Measurements from ENCODE around the gene ZNF879.

Gene ZNF879

DNA sequence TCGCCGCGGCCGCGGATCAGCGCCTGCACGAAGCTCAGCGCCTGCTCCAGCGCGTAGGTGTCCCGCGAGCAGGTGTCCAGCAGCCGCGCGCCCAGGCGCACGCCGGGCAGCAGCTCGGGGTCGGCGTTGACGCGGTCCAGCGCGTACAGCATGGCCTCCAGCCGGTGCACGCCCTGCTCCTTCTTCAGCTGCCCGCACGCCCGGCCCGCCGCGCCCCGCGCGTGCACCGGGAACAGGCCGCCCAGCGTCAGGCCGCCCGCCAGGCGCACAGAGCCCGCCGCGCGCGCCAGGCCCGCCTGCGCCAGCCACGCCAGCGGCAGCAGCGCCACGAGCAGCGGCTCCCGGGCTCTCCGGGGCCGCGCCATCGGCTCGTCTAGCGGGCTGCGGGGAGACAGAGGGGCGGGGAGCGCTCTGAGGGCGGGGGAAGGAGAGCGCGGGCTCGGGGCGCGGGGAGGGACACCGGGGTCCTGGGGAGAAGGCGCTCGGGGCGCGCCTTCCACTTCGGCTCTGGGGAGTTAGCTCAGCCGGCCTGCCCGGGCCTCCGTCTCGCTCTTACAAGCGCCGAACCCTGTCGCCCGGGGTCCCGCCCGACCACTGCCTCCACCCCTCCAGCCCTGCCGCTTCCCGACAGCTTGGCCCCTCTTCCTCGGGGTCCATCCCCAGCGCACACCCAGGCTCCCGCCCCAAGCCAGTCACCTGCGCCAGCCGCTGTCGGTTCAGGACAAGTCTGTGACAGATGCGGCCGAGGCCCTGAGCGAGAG, 28.8 kb upstream of the ZNF879 start, which contains the start of gene GRM6:
Gene GRM6 (minus strand): TSS at position 741 of the 761 bp plus-strand sequence. CDS start 376 bp downstream, at position 365.
- no peak for TF ChIP-seq ZFX (IDR thresholded peaks at IDR 0.05)
- TF ChIP-seq, protein P1, sequence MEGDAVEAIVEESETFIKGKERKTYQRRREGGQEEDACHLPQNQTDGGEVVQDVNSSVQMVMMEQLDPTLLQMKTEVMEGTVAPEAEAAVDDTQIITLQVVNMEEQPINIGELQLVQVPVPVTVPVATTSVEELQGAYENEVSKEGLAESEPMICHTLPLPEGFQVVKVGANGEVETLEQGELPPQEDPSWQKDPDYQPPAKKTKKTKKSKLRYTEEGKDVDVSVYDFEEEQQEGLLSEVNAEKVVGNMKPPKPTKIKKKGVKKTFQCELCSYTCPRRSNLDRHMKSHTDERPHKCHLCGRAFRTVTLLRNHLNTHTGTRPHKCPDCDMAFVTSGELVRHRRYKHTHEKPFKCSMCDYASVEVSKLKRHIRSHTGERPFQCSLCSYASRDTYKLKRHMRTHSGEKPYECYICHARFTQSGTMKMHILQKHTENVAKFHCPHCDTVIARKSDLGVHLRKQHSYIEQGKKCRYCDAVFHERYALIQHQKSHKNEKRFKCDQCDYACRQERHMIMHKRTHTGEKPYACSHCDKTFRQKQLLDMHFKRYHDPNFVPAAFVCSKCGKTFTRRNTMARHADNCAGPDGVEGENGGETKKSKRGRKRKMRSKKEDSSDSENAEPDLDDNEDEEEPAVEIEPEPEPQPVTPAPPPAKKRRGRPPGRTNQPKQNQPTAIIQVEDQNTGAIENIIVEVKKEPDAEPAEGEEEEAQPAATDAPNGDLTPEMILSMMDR (conservative IDR thresholded peaks at IDR 0.05), result no peak
- no peak within 1 kb of the TSS for H3K27ac ChIP-seq

GRCh38 chr5:178995341-178995690, 28.3 kb upstream of the ZNF879 start:
- no peak for TF ChIP-seq ZFX (IDR thresholded peaks at IDR 0.05)
- TF ChIP-seq, protein P1 (conservative IDR thresholded peaks at IDR 0.05), result no peak
- H3K27ac ChIP-seq, result no peak overlapping the region

- H3K27ac ChIP-seq, result no peak overlapping the region
- TF ChIP-seq ZFX (IDR thresholded peaks at IDR 0.05), result no peak
- TF ChIP-seq, protein P1 (conservative IDR thresholded peaks at IDR 0.05), result no peak
Measured at GRCh38 chr5:178996156-178996555, 27.4 kb upstream of the ZNF879 start.

- TF ChIP-seq, protein P1 (conservative IDR thresholded peaks at IDR 0.05), result no peak
- no peak overlapping the region for H3K27ac ChIP-seq
Measured at GRCh38 chr5:178997191-178997590, 26.4 kb upstream of the ZNF879 start.

DNA sequence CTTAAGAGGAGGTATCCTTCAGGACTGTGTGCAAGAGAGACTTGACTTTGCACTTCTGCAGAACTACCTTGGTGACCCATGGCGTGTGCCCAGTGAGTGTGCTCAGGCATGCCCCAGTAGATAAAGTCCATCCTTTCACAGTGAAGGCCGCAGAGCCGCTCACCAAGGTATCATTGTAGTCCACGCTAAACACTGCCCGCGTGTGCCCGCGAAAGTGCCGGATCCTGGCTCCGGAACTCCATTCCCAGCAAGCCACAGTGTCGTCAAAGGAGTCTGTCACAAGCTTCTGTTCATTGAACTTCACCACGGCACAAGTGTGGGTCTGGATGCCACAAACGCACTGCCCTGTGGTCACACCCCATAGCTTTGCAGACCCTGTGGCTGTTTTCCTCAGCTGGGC, 25.2 kb upstream of the ZNF879 start:
- TF ChIP-seq ZFX (IDR thresholded peaks at IDR 0.05), result no peak
- no peak overlapping the region for H3K27ac ChIP-seq

DNA sequence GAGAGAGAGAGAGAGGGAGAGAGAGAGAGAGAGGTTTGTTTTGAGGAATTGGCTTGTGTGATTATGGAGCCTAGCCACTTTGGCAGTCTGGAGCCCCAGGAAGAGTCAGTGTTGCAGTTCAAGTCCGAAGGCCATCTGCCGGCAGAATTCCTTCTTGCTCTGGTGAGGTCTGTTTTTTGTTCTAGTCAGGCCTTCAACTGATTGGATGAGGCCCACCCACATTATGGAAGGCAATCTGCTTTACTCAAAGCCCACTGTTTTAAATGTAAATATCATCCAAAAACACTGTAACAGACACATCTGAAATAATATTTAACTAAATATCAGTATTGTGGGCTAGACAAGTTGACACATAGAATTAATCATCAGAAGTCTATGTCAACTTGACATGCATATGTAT, 17.0 kb upstream of the ZNF879 start:
- H3K27ac ChIP-seq, result no peak overlapping the region
- TF ChIP-seq, protein P1 (conservative IDR thresholded peaks at IDR 0.05), result no peak
- TF ChIP-seq ZFX (IDR thresholded peaks at IDR 0.05), result no peak

GRCh38 chr5:179008667-179009066, 14.9 kb upstream of the ZNF879 start:
- no peak for TF ChIP-seq ZFX (IDR thresholded peaks at IDR 0.05)
- TF ChIP-seq, protein P1 (conservative IDR thresholded peaks at IDR 0.05), result peak; percentile 43
- H3K27ac ChIP-seq, result no peak overlapping the region
